Stimulated activated CD4-positive, alpha-beta T cell treated with anti-CD3 and anti-CD28 coated beads, Interleukin-15, amount 100 ng/mL, for 48 hours (primary cell): ENCODE measurements around the gene C1orf210.

Source experiments
- DNase-seq, 2 donors: peaks; one replicate each; pipeline ENCODE4 v3.0.0-alpha.2; 2020; ENCODE audit warnings: low read depth in 2 of 2

C1orf210 gene

DNA sequence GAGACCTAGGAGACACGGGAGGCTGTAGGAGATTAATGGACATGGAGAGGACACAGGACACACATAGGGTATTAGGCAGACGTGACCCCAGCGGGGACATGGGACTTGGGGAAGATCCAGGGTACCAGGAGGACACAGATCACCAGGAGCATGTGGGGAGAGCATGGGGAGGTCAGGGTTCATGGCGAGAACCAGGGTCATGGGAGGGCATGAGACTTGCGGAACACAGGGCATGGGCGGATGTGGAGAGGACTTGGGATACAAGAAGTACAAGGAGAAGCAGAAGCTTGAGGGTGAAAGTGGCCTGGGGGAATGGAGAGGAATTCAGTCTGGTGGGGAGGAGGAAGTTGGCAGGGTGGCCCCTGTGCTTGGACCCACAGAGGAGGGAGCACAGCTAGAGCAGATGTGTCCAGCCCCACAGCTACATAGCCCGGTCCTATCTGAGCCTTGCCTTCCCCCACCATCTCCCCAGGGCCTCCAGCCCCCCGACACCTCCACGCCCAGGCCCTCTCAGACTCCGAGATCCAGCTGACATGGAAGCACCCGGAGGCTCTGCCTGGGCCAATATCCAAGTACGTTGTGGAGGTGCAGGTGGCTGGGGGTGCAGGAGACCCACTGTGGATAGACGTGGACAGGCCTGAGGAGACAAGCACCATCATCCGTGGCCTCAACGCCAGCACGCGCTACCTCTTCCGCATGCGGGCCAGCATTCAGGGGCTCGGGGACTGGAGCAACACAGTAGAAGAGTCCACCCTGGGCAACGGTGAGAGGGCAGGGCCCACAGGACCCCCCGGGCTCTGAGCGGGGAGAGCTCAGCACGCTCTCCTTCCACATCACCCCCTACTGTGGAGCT lies 27.5 kb upstream of the C1orf210 start:
- DNase-seq = no peak

DNA sequence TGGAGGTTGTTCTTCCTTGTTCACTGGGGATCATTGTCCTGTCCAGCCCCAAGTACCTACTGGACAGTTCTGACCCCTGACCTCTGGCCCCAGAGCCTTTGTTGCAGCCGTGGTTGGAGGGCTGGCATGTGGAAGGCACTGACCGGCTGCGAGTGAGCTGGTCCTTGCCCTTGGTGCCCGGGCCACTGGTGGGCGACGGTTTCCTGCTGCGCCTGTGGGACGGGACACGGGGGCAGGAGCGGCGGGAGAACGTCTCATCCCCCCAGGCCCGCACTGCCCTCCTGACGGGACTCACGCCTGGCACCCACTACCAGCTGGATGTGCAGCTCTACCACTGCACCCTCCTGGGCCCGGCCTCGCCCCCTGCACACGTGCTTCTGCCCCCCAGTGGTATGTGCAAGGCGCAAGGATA lies 26.8 kb upstream of the C1orf210 start:
- no peak for DNase-seq

DNA sequence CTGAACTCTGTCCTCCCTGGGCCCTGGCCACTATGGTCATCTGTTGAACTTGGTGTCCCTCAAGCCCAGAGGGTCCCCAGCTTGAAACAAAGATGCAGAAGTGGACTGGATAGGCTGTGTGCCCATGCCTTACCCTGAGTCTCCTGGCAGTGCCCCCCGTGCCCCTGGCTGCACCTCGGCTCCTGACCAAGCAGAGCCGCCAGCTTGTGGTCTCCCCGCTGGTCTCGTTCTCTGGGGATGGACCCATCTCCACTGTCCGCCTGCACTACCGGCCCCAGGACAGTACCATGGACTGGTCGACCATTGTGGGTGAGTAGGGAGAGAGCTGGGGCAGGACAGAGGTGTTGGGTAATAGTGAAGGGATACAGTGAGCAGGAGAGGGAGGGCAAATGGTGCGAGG lies 26.1 kb upstream of the C1orf210 start:
- no peak for DNase-seq

DNA sequence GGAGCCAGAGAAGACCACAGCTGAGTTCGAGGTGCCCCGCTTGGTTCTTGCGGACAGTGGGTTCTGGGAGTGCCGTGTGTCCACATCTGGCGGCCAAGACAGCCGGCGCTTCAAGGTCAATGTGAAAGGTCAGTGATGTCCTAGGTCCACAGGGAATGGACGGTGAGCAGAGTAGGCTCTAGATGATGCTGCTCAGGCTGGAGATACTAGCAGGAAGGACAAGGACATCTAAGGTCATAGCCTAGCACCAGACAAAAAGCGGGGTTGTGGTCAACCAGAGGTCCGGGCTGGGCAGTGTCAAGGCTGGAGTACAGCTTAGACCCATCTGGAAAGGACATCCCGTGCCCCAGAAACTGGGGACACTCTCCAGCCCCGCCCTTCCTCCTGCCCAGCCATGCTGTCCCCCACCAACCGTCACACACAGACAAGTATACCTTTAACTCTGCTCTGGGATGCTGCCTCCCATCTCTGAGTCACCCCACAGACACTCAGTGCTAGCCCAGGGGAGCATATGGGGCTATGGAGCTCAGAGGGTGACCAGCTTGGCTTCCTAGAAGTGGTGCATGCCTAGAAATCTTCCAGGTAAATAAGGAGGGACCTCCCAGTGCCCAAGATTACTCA lies 24.1 kb upstream of the C1orf210 start:
- DNase-seq = no peak

DNA sequence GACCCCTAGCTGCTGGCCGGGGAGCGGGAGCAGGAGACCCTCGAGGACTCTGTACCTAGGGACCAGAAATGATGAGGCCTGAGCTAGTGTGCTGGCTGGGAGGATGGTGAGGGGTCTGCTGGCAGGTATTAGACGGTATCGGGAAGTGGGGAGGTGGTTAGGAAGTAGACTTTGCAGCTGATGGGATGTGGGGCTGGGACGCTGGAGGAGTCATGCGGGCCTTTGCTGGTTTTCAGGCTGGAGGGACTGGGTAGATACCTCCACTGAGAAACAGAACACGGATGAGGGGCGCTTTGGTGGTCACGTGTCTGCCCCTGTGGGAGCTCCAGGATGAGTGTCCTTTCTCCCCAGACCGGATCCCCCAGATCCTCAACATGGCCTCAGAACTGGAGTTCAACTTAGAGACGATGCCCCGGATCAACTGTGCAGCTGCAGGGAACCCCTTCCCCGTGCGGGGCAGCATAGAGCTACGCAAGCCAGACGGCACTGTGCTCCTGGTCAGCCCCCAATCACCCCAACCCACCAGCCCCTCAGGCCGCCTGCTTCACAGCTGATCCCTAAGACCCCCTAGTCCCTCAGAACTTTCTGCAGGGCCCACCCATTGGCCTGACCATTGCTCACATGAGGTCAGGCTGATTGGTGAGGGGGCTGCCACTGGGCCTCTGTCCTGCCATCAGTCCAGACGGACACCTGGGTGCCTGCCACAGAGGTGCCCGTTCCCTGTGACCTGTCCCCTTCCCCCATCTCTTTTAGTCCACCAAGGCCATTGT lies 23.4 kb upstream of the C1orf210 start:
- DNase-seq = no peak

DNA sequence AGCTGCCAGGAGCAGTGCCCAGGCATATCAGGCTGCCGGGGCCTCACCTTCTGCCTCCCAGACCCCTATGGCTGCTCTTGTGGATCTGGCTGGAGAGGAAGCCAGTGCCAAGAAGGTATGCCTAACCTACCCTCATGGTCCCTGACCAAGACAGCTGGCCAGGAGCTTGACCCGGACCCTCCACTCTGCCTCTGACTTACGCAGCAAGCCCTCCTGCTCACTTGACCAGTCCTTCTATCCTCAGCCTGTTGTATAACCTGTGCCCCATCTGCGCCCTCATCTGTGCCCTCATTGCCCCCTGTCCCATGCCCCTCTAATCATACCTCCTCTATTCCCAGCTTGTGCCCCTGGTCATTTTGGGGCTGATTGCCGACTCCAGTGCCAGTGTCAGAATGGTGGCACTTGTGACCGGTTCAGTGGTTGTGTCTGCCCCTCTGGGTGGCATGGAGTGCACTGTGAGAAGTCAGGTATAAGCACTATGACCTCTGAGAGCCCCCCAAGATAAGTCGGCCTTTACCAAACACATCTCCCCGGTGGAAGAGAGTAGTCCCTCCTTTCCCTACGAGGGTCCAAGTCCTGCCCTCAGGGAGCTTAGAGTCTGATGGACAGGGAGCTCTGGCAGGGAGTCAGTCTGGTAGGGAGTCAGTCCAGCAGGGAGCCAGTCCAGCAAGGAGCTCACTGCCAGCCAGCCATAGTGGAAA lies 22.2 kb upstream of the C1orf210 start:
- no peak for DNase-seq

DNA sequence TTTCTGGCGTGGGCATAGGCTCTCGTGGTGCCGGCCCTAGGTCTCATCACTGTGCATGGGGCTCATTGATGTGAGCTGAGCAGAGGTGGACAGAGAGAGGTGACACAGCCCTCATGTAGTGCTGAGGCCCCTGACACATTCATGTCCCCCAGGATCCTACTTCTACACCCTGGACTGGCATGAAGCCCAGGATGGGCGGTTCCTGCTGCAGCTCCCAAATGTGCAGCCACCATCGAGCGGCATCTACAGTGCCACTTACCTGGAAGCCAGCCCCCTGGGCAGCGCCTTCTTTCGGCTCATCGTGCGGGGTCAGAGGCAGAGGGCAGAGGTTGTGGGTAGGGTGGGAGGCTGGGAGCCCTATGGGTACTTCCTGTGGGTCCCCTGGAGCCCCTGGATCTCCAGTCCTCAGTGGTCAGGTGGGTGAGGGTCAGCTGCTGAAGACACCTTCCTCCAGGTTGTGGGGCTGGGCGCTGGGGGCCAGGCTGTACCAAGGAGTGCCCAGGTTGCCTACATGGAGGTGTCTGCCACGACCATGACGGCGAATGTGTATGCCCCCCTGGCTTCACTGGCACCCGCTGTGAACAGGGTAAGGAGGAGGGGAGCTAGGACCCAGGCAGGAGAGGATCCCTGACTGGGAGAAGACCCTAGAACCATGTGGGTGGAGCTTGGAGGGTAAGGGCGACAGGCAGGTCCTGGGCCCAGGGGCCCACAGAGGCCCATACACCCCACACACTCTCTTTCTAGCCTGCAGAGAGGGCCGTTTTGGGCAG lies 21.5 kb upstream of the C1orf210 start:
- no peak for DNase-seq

DNA sequence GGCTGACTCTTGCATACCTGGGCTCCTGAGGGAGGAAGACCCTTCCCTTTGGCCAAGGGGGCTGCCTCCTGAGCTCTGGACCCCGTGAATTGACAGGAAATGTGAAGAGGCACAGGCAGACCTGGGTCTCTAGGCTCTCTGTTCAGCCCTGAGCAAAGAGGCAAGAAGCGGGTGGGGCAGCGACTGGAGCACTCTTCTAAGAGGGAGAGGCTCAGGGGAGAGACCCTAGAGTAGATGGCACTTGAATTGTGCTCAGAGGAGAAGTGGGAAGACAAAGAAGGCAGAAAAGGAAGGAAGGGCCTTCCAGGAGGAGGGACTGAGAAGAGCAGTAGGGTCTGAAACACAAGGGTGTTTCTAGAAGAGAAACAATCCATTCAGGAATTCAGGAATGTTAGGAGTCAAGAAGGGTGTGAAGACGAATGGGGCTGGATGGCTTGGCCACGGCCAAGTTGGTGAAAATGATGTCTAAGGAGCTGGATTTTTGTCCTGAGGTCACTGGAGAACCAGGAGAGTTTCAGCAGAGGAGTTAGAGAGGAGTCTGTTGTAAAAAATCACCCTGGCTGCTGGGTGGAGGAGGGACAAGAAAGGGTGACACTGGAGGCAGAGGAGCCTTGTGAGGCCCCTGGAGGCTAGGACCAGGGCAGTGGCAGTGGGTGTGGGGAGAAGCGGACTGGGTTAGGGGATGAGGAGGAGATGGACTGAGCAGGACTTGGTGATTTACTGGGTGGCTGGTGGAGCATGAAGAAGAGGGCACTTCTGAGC lies 20.7 kb upstream of the C1orf210 start:
- DNase-seq = no peak

DNA sequence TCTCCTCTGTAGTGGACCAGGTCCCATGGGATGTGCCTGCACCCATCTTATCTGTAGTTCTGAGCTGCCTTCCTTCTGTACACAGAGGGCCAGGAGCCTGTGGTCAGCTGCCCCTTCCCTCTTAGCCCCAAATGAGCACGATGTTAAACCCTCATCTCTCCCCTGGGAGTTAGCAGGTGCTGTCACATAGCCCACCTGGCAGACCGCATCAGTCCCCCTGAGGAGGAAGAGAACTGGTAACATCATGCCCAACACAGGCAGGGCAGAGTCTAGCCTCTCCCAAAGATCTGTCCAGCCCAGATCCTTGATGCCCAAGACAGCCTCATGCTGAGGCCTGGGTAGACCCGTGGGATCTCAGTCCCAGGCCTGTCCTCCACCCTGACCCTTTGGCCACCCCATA lies 20.1 kb upstream of the C1orf210 start:
- DNase-seq = no peak

DNA sequence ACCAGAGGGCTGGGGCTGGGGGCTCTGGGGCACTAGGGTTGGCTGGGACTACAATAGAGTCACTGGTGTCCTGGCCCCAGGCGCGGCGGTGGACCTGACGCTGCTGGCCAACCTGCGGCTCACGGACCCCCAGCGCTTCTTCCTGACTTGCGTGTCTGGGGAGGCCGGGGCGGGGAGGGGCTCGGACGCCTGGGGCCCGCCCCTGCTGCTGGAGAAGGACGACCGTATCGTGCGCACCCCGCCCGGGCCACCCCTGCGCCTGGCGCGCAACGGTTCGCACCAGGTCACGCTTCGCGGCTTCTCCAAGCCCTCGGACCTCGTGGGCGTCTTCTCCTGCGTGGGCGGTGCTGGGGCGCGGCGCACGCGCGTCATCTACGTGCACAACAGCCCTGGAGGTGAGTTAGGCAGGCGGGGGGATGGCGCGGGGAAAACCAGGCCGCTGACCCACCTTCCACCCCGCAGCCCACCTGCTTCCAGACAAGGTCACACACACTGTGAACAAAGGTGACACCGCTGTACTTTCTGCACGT lies 19.5 kb upstream of the C1orf210 start:
- no peak for DNase-seq

DNA sequence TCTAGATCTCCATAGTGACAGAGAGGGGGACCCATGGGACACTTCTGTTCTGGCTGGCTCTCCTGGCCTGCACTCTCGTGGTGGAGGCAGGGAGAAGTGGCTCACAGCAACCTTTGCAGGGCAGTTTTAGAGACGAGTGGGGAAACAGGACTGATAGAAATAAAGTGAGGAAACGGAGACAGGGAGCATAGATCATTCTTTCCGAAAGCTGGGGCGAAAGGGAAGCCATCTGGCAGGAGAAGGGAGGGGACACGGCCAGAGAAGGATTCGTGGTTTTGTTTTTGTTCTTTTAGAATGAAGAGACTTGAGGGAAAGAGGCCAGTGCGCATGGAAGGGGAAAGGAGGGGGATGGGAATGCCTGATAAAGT lies 18.9 kb upstream of the C1orf210 start:
- no peak for DNase-seq

DNA sequence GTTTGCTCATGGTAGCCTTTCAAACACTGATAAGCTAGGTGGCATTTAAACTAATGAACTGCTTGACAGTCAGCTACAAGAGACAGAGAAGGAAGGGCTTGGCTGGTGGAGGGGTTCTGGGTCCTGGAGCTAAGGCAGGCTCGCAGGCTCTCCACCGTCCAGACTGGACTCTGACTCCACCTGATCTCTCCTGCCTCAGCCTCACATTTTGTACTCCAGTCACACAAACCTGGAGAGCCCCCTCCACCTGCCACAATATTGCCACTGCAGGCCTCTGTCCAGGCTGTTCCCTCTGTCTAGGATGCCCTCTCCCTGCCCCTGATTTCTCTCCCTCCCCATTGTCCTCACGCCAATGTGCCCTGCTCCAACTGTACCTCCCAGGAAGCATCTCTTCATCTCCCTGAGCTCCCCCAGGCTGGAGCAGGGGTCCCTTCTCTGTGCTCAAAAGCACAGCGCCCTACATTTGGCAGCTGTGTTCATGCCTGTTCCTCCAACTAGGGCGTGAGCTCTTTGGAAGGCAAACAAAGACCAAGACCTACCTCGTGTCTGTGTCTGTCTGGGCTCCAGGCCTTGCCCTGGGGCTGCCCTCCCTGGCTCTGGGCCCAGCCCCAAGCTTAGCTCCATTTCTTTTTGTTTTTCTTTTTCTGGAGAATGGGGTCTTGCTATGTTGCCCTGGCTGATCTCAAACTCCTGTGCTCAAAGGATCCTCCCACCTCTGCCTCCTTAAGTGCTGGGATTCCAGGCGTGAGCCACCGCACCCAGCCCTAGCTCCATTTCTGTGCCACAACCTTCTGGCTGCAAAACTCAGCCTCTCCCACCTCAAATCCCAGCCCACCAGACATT lies 18.3 kb upstream of the C1orf210 start:
- DNase-seq = no peak

DNA sequence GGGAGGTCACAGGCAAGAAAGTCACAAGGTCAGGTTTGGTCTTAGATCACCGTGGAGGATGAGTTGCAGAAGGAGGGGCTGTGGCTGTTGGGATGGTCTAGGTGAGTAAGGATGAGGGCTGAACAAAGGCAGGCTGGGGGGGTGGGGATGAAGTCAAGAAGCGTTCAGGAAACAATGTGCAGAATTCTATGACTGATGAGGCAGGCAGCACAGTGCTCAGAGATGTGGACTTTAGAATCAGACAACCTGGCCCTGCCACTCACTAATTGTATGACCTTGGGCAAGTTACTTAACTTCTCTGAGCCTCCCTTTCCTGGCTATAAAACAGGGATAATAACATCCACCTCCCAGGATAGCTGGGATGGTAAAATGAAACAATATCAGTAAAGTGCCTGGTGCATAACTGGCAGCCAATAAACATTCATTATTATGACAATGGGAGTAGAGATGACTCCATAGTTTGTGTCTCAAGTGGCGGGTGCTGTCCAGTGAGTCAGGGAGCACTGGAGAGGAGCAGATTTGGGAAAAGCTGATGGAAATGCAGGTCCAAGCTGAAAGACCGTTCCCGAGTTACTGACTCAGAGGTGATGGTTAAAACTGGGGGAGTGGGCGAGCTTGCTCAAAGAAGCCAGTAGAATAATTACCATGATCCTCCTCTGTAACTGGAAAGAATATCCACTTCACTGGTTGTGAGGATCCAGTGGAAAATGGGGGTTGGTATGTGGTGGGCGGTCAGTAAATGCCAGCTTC lies 17.5 kb upstream of the C1orf210 start:
- no peak for DNase-seq

DNA sequence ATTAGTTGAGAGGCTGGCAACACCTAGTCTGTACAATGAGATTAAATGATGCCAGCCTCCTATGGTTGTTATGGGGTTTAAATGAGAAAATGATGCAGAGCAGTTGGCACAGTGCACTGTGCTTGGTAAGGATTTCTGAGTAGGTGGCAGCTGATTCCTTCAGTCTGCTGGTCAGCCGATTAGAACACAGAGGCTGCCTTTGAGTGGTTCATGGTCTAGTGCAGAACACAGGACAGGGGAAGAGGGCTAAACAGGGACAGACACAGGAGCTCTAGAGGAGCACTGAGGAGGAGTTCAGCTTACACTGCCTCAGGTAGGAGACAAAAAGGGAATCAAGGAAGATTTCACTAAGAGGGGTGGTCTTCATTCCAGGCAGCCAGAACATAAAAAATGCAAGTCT lies 16.8 kb upstream of the C1orf210 start:
- no peak for DNase-seq

DNA sequence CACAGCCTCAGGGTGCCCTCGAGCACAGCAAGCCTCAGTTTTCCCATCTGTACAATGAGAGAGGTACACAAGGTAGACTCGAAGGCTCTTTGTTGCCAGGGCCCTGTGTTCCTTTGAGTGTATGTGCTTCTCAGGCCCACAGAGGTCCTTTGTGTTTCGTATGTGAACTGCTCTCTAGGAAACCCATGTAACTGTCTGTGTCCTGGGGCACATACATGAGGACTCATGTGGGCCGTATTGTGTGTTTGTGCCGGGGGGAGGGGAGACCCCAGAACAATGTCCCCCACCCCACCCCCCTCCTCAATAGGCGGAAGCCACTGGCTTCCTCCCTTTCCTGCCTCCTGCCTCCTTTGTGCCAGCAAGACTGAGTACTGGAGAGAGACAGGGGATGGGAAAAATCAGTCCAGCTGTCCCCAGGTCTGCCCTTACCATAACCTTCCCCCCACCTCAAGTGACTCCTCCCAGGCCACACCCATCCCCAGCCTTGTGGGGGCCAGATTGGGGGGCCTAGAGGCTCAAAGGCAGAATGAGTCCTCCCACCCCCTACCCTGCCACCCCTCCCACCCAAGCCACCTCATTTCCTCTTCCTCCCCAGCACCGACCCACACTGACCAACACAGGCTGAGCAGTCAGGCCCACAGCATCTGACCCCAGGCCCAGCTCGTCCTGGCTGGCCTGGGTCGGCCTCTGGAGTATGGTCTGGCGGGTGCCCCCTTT lies 15.2 kb upstream of the C1orf210 start, which contains the start of gene TIE1:
Gene TIE1 (plus strand): TSS at position 605 of the 717 bp plus-strand sequence. CDS start 90 bp downstream, at position 695.
- no peak for DNase-seq

DNA sequence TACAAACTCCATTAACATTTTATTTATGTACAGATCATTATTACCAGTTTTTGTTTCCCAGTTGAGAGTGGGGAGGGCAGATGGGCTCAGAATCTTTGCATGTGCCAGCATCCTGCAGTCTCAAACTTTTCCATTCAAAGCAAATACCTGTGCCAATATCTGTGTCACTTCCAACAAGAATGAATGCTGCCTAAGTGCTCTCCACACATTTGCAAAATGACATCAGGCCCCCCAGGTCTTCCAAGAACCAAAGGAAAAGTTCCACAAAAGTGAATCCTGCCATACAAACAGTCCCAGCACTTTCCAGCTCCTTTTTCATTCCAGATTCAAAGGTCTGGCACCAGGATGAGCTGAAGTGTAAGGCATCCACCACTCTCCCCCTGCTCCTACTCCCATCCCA lies 13.7 kb upstream of the C1orf210 start:
- no peak for DNase-seq

DNA sequence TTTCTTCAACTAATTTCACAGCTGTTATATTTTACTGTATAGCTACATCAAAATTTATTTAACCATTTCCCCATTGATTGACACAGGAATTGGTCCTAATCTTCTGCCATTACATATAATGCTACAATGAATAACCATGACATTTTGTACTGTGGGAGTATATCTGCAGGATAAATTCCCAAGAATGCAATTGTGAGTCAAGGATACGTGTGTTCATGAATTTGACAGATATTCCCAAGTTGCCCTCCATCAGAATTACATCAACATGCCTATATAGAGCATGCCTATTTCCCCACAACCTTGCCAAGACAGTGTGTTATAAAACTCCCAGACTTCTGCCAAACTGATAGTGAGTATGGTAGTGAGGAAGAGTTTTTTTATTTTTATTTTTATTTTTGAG lies 12.7 kb upstream of the C1orf210 start:
- DNase-seq = no peak

DNA sequence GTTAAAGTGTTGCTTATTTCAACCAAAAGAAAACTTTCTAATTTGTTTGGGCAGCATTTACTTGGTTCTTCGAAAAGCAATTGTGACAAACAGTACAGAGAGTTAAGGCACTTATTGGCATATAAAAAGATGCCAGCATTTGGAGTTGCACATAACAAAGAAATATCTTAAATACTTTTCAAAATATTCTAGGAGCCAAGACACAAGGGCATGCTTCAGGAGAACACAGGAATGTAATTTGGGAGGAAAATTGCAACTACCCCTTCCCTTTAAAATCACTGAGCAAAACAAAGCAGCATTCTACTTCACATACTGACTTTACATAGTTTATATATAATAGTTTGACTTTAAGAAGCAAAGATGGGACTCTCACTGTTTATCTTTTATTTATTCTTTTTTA lies 10.8 kb upstream of the C1orf210 start:
- no peak for DNase-seq
